Lower leg skin (tissue), 4 donors: ENCODE results near the gene MCUB. TPM values are rescaled to one million over a fixed set of nuclear protein-coding genes. Genes with fewer than 3 reads are reported as not detected.
"Not testable (repeated sequence)": the region's sequence is repeated elsewhere in the genome, so short reads cannot be mapped to it uniquely, and the experiment has no call there.

Experiments
- DNase-seq, 2 donors: peaks; one replicate each; pipeline ENCODE4 v3.0.0-alpha.2; 2019; ENCODE audit warnings: low spot score in 2 of 2
- H3K4me3 ChIP-seq: fragments of 200-600 bp; sonication (generic); 2 replicates; pipeline ENCODE4 v1.5.1; 2017; ENCODE audit warnings: mild to moderate bottlenecking, low read depth; ENCODE audit not compliant: poor library complexity, severe bottlenecking
- POLR2A ChIP-seq, 2 donors: fragments of 450-650 bp; IDR thresholded peaks; one replicate each; pipeline ENCODE4 v1.6.1; 2016 to 2017; ENCODE audit warnings: antibody characterized with exemption in 2 of 2, mild to moderate bottlenecking in 1 of 2, moderate library complexity in 1 of 2
- WGBS, 2 donors: methylation state at CpG; one replicate each; pipeline ENCODE4 v1.1.5; 2018; 5-methylcytosine and 5-hydroxymethylcytosine counted together
- intact Hi-C: fragments of 100-400 bp; cut with DNase I; formaldehyde crosslinking; loops from one replicate; pipeline ENCODE4 v1.15.0; 2023; ENCODE audit warnings: low total_unique reads
- total RNA-seq, 4 donors: library from RNA; depleted of rRNA; stranded (reverse); fragments of >200 nt; gene quantifications; one replicate each; pipeline ENCODE4 v1.1.0, GENCODE V29; 2016
- TF ChIP-seq, protein P1 (sequence below), 3 donors: fragments of 450-650 bp; IDR thresholded peaks; one replicate each; pipeline ENCODE4 v1.5.1; 2016; ENCODE audit warnings: antibody characterized with exemption in 3 of 3, mild to moderate bottlenecking in 3 of 3, moderate library complexity in 2 of 3

The MCUB gene
- total RNA-seq, 4 donors from 2014 or later, result 11.8 to 84.9 (median 45.9) TPM

DNA sequence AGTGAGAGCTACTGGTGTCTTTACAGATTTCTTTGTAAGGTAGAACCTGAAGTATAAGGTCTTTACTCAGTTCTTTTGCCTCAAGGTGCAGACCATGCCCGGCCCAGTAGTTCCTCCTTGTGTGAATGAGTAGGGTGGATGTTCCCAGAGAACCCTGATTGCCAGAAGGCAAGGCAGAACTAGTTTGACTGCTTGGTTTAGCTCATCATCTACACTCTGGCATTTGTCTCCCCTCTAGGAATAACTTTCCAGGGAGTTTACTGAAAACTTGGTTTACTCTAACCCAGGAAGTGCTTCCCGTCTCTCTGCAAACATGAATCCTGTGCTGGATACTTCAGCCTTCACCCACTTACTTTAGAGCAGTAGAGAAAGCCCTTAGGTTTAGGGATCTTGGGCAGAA is 29.1 kb downstream of the MCUB start:
- intact Hi-C loops, result no loop called here
- DNase-seq, result no peak
- no peak overlapping the region for H3K4me3 ChIP-seq
- WGBS, 2 donors, result 37 to 42% methylated on average over 2 of the region's 2 CpGs
- TF ChIP-seq POLR2A (IDR thresholded peaks at IDR 0.05), result no peak
- TF ChIP-seq, protein P1, sequence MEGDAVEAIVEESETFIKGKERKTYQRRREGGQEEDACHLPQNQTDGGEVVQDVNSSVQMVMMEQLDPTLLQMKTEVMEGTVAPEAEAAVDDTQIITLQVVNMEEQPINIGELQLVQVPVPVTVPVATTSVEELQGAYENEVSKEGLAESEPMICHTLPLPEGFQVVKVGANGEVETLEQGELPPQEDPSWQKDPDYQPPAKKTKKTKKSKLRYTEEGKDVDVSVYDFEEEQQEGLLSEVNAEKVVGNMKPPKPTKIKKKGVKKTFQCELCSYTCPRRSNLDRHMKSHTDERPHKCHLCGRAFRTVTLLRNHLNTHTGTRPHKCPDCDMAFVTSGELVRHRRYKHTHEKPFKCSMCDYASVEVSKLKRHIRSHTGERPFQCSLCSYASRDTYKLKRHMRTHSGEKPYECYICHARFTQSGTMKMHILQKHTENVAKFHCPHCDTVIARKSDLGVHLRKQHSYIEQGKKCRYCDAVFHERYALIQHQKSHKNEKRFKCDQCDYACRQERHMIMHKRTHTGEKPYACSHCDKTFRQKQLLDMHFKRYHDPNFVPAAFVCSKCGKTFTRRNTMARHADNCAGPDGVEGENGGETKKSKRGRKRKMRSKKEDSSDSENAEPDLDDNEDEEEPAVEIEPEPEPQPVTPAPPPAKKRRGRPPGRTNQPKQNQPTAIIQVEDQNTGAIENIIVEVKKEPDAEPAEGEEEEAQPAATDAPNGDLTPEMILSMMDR (IDR thresholded peaks at IDR 0.05), result no peak

DNA sequence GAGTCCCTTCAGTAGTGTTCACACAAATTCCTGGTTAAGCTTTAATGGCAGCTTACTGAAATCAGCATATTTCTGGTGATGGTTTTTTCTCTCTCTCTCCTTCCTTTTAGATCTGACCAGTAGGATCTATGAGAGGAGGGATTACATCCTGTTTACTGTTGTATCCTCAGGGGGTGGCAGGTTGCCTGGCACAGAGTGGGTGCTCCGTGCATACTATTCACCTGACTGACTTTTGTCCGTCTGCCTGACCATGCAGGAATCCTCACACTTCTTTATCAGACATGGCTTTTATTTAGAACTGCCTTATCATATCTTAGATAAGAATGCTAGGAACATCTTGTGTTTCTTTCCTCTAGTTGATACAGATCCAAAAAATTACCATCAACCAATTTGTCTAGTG is 29.6 kb downstream of the MCUB start:
- no peak overlapping the region for H3K4me3 ChIP-seq
- WGBS, 2 donors, result 35 to 48% methylated on average over 2 of the region's 2 CpGs
- intact Hi-C loops, result no loop called here
- no peak for TF ChIP-seq POLR2A (IDR thresholded peaks at IDR 0.05)
- TF ChIP-seq, protein P1 (IDR thresholded peaks at IDR 0.05), result no peak
- DNase-seq, result no peak

DNA sequence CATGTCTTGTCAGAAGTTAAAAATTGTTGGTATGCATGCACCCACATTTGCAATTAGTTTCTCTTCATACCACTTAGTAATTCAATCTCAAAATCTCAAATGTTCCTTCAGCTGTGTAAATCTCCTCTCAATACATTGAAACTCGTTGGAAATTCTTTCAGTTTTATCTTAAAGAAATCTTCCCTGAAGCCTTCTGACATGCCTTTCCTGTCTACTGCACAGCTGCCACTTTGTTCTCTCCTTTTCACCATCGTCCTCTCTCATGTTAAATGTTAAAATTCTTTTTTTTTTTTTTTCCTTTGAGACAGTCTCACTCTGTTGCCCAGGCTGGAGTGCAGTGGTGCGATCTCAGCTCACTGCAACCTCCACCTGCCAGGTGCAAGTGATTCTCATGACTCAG is 30.9 kb downstream of the MCUB start:
- no peak for DNase-seq
- H3K4me3 ChIP-seq, result no peak overlapping the region
- WGBS, 2 donors, result 42 to 65% methylated on average over 3 of the region's 3 CpGs
- TF ChIP-seq, protein P1 (IDR thresholded peaks at IDR 0.05), result no peak
- no peak for TF ChIP-seq POLR2A (IDR thresholded peaks at IDR 0.05)
- intact Hi-C loops, result no loop called here

DNA sequence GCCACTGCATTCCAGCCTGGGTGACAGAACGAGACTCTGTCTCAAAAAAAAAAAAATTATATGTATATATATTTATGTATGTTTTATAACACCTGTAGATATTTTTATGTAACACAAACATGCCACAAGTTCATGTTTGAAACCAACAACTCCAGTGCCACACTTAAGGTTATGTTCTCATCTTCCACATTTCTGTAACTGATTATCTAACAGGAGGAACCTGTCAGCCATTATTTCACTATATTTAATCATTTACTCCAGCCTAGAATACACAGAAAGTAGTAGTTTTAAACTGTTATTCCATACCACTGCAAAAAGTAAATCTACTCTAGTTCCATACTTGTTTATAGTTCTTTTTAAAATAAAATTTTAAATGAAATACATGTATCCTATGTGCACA is 32.3 kb downstream of the MCUB start:
- no peak overlapping the region for H3K4me3 ChIP-seq
- no peak for DNase-seq
- intact Hi-C loops, result no loop called here
- WGBS, 2 donors, result 96 to 100% methylated on average over 1 of the region's 1 CpG
- TF ChIP-seq POLR2A (IDR thresholded peaks at IDR 0.05), result no peak
- TF ChIP-seq, protein P1 (IDR thresholded peaks at IDR 0.05), result no peak

DNA sequence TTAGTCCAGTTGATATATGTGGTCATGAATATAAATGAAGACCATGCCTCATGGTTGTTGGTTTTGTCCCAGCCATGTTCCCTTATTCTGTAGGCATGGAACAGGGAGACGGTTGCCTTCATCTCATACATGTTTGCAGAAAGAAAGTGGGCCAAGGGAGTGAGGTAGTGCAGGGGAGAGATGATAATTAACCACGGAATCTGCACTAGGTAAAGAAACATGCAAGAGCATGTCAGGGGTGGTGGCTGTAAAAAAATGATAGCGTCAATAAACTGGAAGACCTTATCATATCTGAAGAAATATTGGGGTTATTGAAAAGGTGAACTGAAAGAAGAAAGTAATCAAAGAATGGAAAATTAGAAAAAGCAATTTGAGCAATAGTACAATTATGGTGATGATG is 35.1 kb downstream of the MCUB start:
- intact Hi-C loops, result not testable (repeated sequence)
- 51 to 64% methylated on average over 3 of the region's 3 CpGs for WGBS, 2 donors

DNA sequence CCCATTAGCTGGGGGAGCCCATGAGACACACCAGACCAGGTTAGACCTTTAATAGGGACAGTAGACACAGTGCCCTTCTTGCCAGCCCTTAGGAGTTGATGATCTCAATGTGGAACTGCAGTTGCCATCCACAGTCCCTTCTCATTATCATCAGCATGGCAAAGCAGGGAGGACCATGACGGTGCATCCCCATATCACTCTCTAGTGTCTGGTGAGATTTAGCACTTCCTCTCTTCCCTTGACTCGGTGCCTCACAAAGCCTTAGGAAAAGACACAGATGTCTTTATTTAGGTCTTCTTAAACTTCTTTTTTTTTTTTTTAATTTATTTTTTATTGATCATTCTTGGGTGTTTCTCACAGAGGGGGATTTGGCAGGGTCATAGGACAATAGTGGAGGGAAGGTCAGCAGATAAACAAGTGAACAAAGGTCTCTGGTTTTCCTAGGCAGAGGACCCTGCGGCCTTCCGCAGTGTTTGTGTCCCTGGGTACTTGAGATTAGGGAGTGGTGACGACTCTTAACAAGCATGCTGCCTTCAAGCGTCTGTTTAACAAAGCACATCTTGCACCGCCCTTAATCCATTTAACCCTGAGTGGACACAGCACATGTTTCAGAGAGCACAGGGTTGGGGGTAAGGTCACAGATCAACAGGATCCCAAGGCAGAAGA is 36.5 kb downstream of the MCUB start:
- DNase-seq, intact Hi-C loops, H3K4me3 ChIP-seq: not testable (repeated sequence)
- WGBS, 2 donors, result 67 to 85% methylated on average over 2 to 5 of the region's 7 CpGs

More for the DNA sequence above, 35.1 kb downstream of the MCUB start:
- not testable (repeated sequence) for DNase-seq, H3K4me3 ChIP-seq

DNA sequence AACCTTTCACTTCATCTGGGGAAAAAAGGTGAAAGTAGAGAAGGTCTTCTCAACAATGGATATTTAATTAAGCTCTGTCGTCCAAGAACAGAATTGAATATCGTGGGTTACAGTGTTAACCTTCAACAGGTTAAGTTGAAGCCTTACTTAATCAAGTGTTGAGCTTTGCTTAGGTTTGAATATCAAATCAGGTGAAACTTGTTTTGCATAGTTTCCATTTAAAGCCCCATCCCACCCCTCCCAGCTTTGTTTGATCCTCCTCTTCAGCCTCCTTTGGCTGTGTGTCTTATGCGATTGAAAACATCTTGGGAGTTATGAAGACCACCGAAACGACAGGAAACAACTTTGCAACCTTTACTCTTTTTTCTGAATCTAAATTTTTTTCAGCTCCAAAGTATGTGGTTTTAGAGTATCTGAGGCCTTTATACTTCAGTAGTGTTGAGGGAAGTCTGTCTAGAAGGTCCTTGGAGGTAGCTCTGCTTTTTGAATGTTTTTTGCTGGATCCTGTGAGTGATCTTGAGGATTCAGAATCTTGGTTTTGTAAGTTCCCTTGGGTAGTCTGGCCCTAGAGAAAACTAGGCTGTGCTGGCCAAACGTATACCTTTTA is 39.1 kb downstream of the MCUB start:
- no peak for DNase-seq
- 83 to 86% methylated on average over 6 of the region's 6 CpGs for whole genome bisulfite sequencing, 2 donors
- intact Hi-C loops, result no loop called here
- H3K4me3 ChIP-seq, result no peak overlapping the region
- TF ChIP-seq, protein P1 (IDR thresholded peaks at IDR 0.05), result no peak
- no peak for TF ChIP-seq POLR2A (IDR thresholded peaks at IDR 0.05)
